Stimulated activated CD8-positive, alpha-beta memory T cell treated with anti-CD3 and anti-CD28 coated beads, Interleukin-7, amount 100 ng/mL, for 4 hours (primary cell): ENCODE data around the gene BEGAIN.

Experiments
- DNase-seq, 2 donors: peaks; one replicate each; pipeline ENCODE4 v3.0.0-alpha.2; 2020; ENCODE audit warnings: low read depth in 2 of 2

Gene BEGAIN

DNA sequence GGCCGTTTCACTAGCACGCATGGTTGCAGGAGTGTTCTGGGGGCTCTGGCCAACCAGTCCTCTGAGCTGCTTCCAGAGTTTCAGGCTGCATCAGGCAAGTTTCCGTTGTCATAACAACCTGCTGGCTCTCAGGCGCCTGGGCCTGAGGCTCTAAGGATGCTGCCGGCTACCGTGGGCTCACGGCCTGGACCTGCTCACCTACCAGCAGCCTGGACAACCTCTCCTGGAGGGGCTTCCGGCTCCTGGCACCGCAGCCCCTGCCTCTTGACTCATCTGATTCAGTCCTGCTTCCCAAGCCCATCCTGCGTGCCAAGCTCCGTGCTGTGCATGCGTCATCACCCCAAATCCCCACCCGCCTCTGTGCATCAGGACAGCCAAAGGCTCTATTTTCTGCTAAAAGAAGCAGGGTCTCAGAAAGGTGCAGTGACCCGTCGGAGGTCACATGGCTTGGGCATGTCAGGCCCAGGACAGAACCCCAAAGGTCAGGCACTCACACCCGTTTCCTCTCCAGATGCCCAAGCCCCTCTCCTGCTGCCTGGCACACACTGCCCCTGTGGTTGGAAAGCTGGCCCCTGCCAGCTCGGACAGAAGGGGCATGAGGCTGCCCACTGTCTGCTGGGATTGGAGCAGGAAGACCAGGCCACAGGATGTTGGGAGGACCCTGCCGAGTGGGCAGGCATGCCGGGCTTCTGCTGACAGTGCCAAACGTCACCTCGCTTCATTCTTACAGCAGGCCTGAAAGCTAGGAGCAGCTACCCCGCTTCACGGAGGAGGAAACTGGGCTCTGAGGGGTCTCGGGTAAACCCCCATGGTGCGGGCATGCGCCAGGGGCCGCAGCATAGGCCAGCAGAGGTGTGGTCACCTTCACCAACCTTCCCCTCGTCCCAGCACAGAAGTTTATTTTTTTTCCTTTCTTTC, 5.7 kb downstream of the BEGAIN start:
- DNase-seq: no peak

DNA sequence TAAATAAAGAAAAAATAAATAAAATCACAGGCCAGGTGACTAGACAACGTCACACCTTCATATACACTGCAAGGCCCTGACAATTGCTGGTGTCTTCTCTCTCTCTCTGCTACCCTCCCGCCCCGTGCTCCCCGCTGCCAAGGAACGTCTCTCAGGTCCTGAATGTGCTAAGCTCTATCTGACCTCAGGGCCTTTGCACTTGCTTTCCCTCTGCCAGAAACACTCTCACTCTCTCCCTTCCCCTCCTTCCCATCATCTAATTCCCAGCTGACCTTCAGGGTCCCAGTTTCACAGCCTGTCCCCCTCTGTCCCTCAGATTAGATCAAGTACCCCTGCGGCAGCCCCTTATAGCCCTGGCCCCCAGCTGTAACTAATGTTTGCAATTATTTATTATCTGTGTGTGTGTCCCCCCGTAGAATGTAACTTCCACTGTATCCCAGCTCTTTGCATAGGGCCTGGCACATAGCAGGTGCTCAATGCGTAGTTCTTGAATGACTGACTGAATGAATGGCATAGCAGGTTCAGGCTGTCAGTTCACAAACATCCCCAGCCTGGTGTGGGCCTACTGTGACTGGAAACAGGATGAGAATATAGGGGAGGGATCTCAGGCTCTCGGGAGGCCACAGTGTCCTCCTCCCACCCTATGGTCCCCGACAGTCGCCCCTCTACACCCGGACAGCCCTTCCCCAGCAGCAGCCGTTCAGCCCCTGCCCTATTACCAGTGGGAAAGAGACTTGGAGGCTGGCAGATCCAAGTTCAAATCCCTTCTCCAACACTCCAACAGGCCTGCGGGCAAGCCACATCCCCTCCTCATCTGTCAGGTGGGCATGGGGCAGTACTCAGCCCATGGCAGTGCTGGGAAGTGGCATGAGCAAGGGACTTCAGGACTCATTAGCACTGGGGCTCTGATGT, 6.6 kb downstream of the BEGAIN start:
- no peak for DNase-seq

DNA sequence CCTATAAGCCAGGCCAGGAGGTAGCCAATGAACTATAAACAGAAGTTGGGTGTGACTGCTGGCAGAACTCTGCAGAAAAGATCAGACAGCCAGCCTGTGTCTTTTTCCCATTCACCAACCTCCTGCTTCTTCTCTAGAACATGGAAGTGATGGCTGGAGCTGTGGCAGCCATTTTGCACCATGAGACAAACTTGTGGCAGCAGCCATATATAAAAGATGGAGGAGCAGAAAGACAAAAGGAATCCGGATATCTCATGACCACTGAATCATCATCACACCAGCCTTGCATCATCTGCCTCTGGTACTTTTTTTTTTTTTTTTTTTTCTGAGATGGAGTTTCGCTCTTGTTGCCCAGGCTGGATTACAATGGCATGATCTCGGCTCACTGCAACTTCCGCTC, 8.7 kb downstream of the BEGAIN start:
- no peak for DNase-seq

DNA sequence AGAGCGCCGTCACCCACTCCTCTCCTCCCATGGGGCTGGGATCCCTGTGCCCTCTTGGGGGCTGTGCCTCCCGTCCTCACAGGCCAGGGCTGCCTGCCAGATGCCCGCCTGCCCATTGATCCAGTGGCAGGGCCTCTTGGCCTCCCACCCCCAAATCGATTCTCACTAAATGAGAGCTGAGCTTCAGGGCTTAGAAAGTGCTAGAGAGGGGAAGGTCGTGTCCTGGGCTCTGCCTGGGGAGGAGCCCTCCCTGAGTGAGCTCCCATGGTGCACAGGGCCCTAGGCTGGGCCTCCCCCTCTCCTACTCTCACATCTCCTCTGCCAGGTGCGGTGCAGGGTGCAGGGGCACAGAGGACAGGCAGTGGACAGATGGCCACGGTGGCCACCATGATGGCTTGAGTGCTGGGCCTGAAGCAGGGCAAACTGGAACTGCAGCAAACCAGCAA, 9.2 kb downstream of the BEGAIN start:
- DNase-seq: no peak

DNA sequence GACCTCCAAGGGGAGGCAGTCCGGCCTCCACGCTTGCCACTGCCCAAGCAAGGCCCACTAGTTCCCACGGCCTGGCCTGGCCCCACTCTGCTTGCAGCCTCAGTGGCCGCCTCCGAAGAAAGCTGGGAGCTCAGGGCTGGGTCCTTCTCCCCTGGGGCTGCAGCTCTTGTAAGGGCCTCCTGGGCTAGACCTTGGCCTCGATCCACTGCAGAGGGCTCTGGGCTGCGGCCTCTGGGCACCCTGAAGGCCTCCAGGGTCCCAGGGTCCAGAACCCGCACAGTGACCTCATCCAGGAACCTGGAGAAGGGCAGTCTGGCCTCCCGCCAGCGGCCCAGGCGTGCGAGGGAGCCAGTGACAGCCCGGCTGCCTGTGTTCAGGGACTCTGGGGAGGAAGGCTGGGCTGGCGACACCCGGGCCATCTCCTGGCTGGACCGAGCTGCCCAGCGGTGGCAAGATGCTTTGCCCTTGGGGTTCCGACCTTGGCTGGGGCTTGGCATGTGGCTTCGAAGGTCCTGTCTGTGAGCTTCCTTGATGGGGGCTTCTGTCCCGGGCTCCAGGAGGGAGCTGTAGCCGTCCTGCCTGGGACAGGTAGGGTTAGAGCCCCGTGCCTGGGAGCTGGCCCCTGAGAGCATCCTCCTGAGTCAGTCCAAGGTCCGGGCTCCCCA, 9.8 kb downstream of the BEGAIN start:
- DNase-seq: no peak

DNA sequence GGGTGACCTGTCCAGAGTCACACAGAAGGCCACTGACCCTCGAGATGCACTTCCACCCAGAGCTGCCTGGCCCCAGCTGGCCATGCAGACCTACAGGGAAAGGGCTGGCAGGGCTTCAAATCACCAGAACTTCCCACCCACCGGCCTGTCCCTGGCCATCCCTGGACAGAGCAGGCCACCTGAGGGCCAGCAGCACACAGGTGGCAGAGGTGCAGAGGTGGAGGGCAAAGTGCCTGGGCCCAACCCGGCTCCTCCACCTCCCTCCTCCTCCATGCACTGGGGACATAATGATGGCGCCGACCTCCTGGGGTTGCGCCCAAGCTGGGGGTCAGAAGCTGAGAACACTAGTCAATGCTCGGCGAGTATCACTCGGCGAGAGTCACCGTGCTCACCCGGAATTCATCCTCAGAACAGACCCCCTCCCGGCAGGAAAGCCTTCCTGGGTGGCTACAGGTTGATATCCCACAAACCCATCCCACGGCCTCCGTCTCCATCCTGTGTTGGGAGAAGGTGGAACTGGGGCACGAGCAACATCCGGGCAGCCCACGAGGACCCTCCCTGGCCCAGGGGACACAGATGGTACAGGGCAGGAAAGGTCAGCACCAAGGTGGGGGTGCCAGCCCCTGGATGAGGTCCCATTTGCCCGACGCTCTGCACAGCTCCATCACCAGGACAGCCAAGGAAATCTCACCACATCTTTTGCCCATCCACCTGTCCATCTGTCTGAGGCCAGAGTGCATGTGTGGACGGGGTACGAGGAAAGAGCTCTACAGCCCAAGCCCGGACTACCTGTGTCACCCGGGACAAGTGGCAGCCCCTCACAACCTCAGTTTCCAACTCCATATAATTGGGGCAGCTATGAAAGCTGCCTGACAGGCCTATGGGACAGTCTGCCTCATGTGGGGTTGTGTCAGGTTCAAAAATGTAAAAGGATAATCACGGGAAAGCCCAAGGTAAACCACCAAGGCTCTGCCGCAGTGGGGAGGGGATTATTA, 10.8 kb downstream of the BEGAIN start:
- no peak for DNase-seq

DNA sequence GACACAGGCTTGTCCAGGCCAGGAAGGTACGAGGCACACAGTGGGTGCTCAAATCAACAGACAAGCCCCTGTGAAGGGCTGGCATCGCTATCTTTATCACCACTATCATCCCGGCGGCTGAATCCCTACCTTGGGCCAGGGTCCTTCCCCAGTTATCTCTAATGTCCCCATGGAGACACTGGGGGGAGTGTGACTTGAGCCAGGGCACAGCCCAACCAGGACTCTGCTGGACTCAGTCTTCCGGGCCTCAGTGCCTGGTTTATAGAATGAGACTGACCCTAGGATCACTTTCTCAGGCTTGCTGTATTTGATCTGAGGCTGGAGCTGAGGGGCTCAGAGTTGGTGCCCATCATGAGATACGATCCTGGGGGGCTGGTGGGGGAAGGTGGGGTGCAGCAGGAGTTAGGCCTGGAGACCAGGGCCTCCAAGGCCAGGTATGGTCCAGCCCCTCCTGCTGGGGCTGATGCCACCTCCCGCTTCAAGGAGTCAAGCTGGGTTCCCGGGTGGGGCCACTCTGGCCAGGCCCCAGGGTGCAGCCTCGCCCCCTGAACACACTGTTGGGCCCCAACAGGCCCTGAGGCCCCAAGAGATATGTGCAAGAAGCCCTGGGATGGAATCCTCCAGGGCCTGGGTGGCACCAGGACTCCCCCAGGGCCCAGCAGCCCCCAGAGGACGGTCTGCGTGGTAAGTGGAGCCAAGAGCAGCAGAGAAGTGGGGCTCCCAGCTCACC, 11.8 kb downstream of the BEGAIN start:
- no peak for DNase-seq

DNA sequence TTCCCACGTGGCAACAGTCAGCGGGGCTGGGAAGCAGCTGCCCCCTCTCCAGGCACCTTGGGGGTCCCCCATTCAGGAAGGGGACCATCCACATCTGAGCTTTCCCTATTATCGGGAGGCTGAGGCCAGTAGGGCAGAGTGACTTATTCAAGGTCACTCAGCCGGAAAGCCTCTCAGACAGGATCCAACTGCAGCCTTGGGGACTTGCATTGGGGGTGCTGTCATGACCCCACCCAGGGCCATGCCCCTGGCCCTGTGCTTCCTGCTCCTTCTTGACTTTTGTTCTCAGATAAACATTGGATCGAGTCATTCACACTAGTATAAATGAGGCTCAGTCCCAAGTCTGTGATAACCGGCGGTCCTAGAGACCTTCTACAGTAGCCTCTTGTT, 12.6 kb downstream of the BEGAIN start:
- DNase-seq: no peak

DNA sequence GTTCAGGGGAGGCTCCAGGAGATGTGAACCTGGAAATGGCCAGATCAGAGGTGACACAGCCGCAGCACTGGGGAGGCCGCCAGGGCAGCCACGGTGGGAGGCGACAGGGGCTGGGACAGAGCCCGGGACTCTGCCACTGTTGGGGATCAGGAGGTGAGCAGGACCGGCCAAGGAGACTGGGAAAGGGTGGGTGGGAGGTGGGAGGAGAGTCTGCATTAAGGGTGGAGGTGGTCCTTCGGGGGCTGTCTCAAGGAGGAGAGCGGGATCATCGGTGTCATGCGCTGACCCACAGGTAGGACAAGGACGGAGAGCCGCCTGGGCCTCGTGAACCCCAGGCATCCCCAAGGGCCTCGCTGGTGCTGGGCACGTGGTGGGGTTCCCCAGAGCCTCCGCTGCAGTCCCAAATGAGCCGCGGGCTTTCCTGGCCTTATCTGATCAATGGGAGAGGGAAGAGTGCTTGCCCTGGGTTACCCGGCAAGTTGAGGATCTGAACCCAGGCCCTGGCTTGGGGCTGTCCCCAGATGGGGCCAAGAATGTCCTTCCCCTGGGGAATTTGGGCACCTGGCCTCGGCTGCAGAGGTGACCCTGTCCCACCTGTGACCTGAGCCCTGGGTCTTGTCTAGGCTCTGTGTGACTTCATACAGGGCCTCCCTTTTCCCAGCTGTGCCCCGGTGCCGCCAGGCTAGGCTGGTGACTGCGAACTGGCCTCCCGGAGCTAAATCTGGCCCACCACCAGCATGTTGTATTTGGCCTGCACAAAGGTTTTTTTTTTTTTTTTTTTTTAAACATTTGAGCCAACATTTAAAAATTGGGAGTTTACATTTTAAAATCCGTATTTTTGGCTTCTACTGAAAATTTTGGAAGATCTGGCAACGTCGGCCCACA, 13.2 kb downstream of the BEGAIN start:
- DNase-seq: no peak

DNA sequence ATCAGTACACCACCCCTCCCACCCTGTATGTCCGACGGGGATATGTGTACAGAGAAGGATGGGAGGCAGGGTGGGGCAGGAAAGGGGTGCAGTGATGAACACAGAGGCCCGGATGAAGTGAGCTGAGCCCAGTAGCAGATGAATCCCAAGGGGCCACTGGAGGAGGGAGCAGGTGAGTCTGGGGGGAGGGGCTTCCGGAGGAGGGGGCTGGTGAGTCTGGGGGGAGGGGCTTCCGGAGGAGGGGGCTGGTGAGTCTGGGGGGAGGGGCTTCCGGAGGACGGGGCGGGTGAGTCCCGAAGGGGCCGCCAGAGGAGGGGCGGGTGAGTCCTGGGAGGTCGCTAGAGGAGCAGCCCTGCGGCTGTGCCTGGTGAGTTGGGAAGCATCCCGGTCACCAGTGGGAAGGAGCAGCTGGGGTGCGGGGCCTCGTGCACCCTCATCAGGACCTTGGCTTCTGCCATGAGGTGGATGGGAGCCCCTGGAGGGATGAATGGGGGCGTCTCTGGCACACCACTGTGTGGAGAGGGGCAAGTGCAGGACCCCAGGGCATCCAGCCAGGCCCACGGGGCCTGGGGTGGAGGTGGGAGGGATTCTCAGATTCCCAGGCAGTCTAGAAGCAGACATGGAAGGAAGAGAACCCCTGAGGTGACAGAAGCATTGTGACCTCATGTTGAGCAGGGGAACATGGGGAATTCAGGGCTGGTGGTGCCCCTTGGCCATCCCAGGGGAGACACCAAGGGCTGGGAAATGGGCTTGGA, 14.0 kb downstream of the BEGAIN start:
- DNase-seq: no peak

DNA sequence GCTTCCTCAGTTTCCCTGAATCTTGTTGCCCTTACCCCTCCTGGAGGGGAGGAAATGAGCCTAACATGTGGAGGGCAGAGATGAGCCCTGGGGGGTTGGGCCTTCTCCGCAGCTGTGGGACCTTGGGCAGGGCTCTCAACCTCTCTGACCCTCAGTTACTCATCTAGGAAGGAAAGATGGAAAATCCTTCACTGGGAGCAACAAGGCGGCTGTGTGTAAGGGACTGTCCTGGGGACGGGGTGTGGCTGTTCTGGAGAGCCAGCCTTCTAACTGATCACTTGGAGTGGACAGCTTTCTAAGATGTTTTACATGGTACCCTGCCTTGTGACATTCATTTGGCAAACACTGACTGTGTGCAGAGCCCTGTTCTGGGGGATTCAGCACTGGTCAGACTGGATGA, 14.7 kb downstream of the BEGAIN start:
- no peak for DNase-seq

DNA sequence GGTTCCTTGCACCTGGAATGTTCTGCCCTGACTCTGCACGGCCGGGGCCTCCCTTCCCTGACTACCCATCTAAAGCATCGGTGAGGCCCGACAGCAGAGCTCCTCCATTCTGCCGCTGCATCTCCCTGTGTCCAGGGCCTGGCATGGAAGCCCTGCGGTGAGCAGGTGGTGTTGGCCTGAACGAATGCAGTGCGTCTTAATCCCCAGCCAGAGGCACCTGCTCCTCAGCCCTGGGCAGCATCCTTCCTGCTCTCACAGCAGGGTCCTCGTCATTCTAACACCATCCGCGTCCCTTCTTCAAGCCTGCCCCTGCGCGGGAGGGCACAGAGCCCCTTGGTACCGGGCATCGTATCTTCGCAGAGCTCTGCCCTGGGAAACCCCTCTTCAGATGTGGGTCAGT, 15.4 kb downstream of the BEGAIN start:
- DNase-seq: no peak

DNA sequence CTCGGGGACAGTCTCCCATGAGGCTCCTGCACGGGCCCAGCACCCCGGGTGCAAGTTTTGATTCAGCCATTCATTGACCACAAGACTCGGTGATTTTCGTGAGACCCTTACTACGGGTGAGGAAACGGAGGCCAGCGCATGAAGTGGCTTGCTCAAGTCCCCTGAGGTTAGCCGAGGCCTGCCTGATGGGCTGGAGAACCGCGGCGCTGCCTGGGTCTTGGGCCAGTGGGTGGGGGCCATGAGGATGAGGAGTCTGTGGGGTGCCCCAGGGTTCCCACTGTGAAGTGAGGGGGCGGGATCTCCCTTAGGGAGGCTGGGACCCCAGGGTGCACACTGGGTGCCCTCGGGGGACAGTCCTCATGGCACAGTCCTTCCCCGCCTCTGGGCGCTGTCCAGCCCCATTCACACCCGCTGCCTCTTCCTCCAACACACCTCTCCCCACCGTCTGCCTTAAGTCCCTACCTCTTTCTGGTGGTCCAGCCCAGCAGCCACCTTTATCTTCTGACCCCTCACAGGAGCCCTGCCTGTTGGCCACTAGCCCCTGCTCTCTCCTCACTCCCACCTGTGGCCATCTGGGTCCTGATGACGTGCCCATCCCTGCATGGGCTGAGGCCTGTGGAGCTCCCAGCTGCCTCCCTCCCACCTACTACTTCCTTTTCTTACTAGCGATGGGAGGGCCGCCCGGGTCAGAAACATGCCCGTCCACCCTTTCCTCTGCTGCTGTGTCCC, 16.3 kb downstream of the BEGAIN start:
- no peak for DNase-seq

DNA sequence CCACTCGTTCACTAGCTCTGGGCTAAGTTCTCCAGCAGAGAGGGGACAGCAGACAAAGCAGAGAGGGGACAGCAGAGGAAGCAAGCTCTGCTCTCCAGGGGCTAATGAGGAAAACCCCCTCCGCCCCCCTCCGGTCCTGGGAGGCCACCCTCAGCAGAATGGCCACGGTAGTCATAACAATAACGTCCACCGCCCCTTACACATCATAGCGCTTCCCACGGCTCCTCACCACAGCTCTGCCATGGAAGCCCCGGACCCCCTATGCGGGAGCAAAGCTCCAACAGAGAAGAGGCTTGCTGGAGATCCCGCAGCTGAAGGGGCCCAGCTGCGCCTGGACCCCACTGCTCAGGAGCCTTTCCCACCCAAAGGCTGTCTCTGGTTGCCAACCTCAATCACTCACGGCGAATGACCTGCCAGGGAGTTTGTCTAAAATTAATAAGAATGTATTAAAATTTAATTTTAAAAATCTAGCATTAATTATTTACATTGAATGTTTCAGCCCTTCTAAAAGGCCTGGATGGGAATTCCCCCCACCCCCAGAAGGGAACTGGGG, 17.4 kb downstream of the BEGAIN start:
- DNase-seq: no peak

DNA sequence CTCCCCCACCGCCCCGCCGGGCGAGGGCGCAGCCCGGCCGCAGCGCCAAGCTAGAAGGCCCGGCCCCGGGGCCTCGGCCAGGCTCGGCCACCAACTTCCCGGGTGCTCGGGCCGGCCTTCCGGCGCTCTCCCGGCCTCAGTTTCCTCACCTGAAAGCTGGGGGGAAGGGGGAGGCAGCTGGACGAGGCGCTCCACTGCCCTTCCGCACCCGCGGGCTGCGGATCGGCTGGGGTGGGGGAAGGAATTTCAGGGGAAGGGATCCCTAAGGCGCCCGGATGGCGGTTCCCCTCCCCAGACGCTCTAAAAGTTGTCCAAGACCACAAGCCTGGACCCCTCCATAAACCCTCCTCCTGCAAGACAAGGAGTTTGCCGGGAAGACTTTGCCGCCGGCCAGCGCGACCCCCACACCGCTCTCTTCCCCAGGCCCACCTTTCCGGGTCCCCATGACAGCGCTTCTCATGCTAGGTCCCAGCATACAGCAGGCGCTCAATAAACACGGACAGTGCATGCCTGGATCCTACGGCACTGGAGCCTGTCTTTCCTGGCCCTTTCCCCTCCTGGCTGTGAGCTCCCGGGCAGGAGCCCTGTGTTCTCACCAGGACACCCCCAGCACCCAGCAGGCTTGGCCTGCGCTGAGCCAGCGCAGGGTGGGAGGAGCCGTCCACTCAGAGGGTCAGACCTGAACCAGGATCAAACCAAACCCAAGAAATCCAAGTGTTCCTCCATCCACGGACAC, 18.1 kb downstream of the BEGAIN start:
- DNase-seq: no peak

DNA sequence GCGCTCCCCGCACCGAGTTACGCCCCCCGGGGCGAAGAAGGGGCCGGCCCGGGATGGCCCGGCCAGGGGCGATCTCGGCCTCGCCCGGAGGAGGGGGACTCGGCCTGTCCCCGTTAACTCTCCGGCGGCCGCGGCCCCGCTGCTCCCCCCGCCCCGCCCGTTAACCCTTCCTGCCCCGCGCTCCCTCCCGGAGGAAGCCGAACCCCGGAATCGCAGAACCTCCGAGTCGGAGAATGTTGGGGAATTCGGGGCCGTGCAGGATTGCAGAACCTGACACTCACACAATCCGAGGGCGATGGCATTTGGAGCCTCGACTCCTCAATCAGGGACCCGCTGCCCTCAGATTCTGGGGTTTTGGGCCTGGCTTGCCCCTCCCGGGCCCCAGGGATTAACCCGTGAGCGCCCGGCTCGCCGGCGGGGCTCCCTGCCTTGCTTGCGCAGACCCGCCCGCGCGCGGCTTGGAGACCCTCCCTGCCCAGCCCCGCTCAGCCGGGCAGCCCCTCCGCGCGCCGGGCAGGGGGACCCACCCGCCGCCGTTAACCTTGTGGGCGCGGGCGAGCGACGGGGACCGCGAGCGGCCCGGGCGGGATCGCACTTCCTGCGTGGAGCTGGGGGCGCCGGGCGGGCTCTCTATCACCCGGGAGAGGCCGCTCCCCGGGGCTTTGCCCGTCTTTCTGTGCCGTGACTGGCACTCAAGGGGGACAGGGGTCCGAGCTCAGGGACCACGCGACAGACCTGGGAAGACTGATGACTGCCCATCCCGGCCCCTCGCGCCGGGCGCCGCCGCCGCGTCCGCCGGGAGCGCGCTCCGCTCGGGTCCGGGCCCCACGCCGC, 18.8 kb downstream of the BEGAIN start:
- DNase-seq: no peak
